CD4-positive, alpha-beta T cell (primary cell): ENCODE data around the gene TSPAN18. TPM values are rescaled to one million over a fixed set of nuclear protein-coding genes. Genes with fewer than 3 reads are reported as not detected.

ENCODE experiments used
- ATAC-seq: fragments of 200-7000 bp; cut with Tn5 transposase; one replicate; pipeline ENCODE4 v1.10.0; 2022; ENCODE audit warnings: mild to moderate bottlenecking; ENCODE audit not compliant: poor library complexity
- CTCF ChIA-PET: fragments of 350-600 bp; sonication (Branson Sonifier 250); formaldehyde crosslinking; loops from one replicate; lab custom pipeline; 2021; ENCODE audit warnings: antibody characterized with exemption, inconsistent platforms; lab: Charles Lee
- POLR2A ChIA-PET: fragments of 350-600 bp; sonication (Branson Sonifier 250); formaldehyde crosslinking; loops from one replicate; lab custom pipeline; 2021; ENCODE audit warnings: antibody characterized with exemption, inconsistent platforms; lab: Charles Lee
- DNase-seq, 14 experiments: peaks; one replicate each; pipeline ENCODE4 v3.0.0-alpha.2; 2013 to 2020; ENCODE audit warnings: mixed read lengths in 2 of 14
- H3K27ac ChIP-seq, 2 donors: one replicate each; pipeline versions ENCODE4 v1.5.1 to v1.7.0; 2013; ENCODE audit warnings: low read length in 2 of 2, low read depth in 1 of 2, mild to moderate bottlenecking in 1 of 2
- H3K27me3 ChIP-seq, 2 experiments: 1 replicate in 1 of 2; 2 replicates in 1 of 2; pipeline versions ENCODE4 v1.6.1 to v1.7.0; 2013; ENCODE audit warnings: low read length in 2 of 2, control low read depth in 1 of 2, mild to moderate bottlenecking in 1 of 2, moderate library complexity in 1 of 2; ENCODE audit not compliant: insufficient read depth in 2 of 2, control insufficient read depth in 1 of 2
- H3K36me3 ChIP-seq: one replicate; pipeline ENCODE4 v1.6.1; 2013; ENCODE audit warnings: low read length, control low read depth; ENCODE audit not compliant: insufficient read depth
- H3K4me1 ChIP-seq: one replicate; pipeline ENCODE4 v1.6.1; 2013; ENCODE audit warnings: low read length, control low read depth; ENCODE audit not compliant: insufficient read depth
- H3K4me3 ChIP-seq: one replicate; pipeline ENCODE4 v1.5.1; 2013; ENCODE audit warnings: mild to moderate bottlenecking, low read length, moderate library complexity
- H3K9me3 ChIP-seq, 2 experiments: 1 replicate in 1 of 2; 2 replicates in 1 of 2; pipeline versions ENCODE4 v1.6.1 to v1.7.0; 2013; ENCODE audit warnings: low read length in 2 of 2, mild to moderate bottlenecking in 2 of 2, control low read depth in 1 of 2, moderate library complexity in 1 of 2; ENCODE audit not compliant: control insufficient read depth in 1 of 2, insufficient read depth in 1 of 2
- H3K27ac Mint-ChIP-seq: one replicate; pipeline ENCODE4 v1.8.0; 2020; ENCODE audit warnings: mixed read lengths
- H3K27me3 Mint-ChIP-seq: one replicate; pipeline ENCODE4 v1.8.0; 2021; ENCODE audit warnings: mixed read lengths
- H3K36me3 Mint-ChIP-seq: one replicate; pipeline ENCODE4 v1.8.0; 2021; ENCODE audit warnings: low read depth, mixed read lengths
- H3K4me1 Mint-ChIP-seq: one replicate; pipeline ENCODE4 v1.8.0; 2021; ENCODE audit warnings: low read depth, mixed read lengths
- H3K4me3 Mint-ChIP-seq: one replicate; pipeline ENCODE4 v1.8.0; 2020; ENCODE audit warnings: mild to moderate bottlenecking, mixed read lengths
- H3K9me3 Mint-ChIP-seq: one replicate; pipeline ENCODE4 v1.8.0; 2020; ENCODE audit warnings: mixed read lengths
- CTCF ChIP-seq: fragments of 200-600 bp; IDR thresholded peaks from one replicate; pipeline ENCODE4 v1.8.0; 2022; ENCODE audit warnings: antibody characterized with exemption, mild to moderate bottlenecking
- intact Hi-C, 2 experiments: fragments of 100-400 bp; cut with DNase I in 1 of 2; cut with micrococcal nuclease in 1 of 2; formaldehyde crosslinking; loops; one replicate each; pipeline versions ENCODE4 v1.15.1 to v1.9.0; 2023 to 2025; cut with DNase I, micrococcal nuclease
- total RNA-seq, 174 experiments: library from RNA in 2 of 174; stranded (reverse) in 2 of 174; gene quantifications; one replicate each; pipeline ENCODE4 v1.2.3 and lab custom pipeline; 2021 to 2026

TSPAN18 gene
- total RNA-seq, 2 experiments from 2014 or later = 23.0 to 25.3 TPM

- CTCF ChIA-PET = interaction anchor here (1.3 to 1.6 kb wide), 2 partner anchors 40 to 50 kb away, joined by 3 read pairs; no protein-coding TSS in a partner anchor
- H3K4me3 Mint-ChIP-seq = no peak overlapping the region
Observed at GRCh38 chr11:44976576-44976975, 249.8 kb downstream of the TSPAN18 start.

GRCh38 chr11:44977493-44977984, 250.8 kb downstream of the TSPAN18 start:
- H3K4me3 ChIP-seq = no peak overlapping the region
- intact Hi-C loops = no loop called here

More at GRCh38 chr11:44976576-44976975, 249.8 kb downstream of the TSPAN18 start:
- no peak for TF ChIP-seq CTCF
- H3K4me1 ChIP-seq = peaks cover 50% of the 10 kb centered on the region
- Mint-ChIP-seq H3K9me3 (no peaks in the 10 kb centered on the region), H3K27me3 (no peaks in the 10 kb centered on the region), H3K27ac (no peak overlapping the region), H3K36me3 (no peaks in the 10 kb centered on the region), H3K4me1 (no peaks in the 10 kb centered on the region)
- intact Hi-C loops = no loop called here
- POLR2A ChIA-PET = no interaction called here
- H3K9me3 ChIP-seq = no peaks in the 10 kb centered on the region
- no peak overlapping the region for H3K27ac ChIP-seq
- no peaks in the 10 kb centered on the region for H3K36me3 ChIP-seq
- ATAC-seq (no peak), DNase-seq (no peak)
- H3K4me3 ChIP-seq = no peak overlapping the region
- no peaks in the 10 kb centered on the region for H3K27me3 ChIP-seq

GRCh38 chr11:44978274-44978960, 251.7 kb downstream of the TSPAN18 start:
- Histone ChIP-seq H3K9me3 (no peaks in the 10 kb centered on the region), H3K27ac (no peak overlapping the region), H3K4me3 (no peak overlapping the region), H3K36me3 (no peaks in the 10 kb centered on the region), H3K4me1 (peaks cover 50% of the 10 kb centered on the region), H3K27me3 (no peaks in the 10 kb centered on the region)
- H3K4me1 Mint-ChIP-seq = no peaks in the 10 kb centered on the region
- POLR2A ChIA-PET = no interaction called here
- no peaks in the 10 kb centered on the region for H3K9me3 Mint-ChIP-seq
- intact Hi-C loops = no loop called here
- no peak for TF ChIP-seq CTCF
- no peak overlapping the region for H3K4me3 Mint-ChIP-seq
- no peak for ATAC-seq
- no peaks in the 10 kb centered on the region for H3K27me3 Mint-ChIP-seq
- no peak overlapping the region for H3K27ac Mint-ChIP-seq
- no peaks in the 10 kb centered on the region for H3K36me3 Mint-ChIP-seq
- CTCF ChIA-PET = no interaction called here
- DNase-seq = no peak

More at GRCh38 chr11:44977493-44977984, 250.8 kb downstream of the TSPAN18 start:
- ChIA-PET POLR2A (no interaction called here), CTCF (interaction anchor here (1.6 kb wide), 1 partner anchor 50 kb away, joined by 3 read pairs; no protein-coding TSS in a partner anchor)
- Mint-ChIP-seq H3K4me1 (no peaks in the 10 kb centered on the region), H3K27me3 (no peaks in the 10 kb centered on the region), H3K36me3 (no peaks in the 10 kb centered on the region), H3K4me3 (no peak overlapping the region), H3K27ac (no peak overlapping the region), H3K9me3 (no peaks in the 10 kb centered on the region)
- no peaks in the 10 kb centered on the region for H3K9me3 ChIP-seq
- peak in 4 of 14 experiments; percentile 34 to 59 (median 35) for DNase-seq
- no peaks in the 10 kb centered on the region for H3K36me3 ChIP-seq
- peaks cover 50% of the 10 kb centered on the region for H3K4me1 ChIP-seq
- peak; percentile 54 for ATAC-seq
- TF ChIP-seq CTCF = no peak
- no peak overlapping the region for H3K27ac ChIP-seq
- H3K27me3 ChIP-seq = no peaks in the 10 kb centered on the region
